ENCODE data around the gene MECP2.

Gene MECP2

DNA sequence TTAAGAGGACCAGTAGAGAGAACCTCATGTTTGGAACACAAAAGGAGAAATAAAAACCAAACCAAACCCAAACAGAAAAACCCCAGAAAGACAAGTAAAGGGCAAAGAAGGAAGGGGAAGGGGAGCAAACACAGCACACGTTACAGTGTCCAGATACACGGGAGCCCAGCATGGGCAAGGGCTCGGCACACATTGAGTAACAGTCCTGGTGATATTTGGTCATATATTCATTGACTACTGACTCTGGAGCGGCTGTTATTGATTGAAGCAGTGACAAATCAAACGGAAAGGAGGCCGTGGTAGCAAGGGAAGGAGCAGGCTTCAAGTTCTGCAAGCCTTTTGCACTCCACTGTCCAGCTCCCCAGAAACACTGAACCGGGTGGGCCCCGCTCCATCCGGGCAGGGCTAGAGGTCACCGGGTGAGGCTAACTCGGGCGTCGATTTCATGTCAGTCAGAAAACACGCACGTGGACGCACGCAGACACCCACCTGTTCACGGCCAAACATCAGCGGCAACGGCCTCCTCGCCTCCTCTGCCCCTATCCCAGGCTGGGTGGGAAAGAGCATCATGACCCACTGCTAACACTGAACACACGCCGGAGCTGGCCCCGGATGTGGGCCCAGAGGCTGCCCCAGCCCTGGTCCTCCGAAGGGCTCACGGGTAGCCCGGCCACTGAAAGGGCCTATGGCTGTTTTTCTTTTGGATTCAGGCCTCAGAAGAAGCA, 74.1 kb downstream of the MECP2 start:
- in situ Hi-C loops (cut with MboI; ENCODE audit: low sequenced_read_pairs, unreplicated experiment), result loop anchor here (25.0 kb wide), 1 partner anchor 514 kb away; the partner anchor contains the start of genes G6PD and IKBKG
- no peak for DNase-seq (ENCODE audit: low spot score)
- TF ChIP-seq, protein P1, sequence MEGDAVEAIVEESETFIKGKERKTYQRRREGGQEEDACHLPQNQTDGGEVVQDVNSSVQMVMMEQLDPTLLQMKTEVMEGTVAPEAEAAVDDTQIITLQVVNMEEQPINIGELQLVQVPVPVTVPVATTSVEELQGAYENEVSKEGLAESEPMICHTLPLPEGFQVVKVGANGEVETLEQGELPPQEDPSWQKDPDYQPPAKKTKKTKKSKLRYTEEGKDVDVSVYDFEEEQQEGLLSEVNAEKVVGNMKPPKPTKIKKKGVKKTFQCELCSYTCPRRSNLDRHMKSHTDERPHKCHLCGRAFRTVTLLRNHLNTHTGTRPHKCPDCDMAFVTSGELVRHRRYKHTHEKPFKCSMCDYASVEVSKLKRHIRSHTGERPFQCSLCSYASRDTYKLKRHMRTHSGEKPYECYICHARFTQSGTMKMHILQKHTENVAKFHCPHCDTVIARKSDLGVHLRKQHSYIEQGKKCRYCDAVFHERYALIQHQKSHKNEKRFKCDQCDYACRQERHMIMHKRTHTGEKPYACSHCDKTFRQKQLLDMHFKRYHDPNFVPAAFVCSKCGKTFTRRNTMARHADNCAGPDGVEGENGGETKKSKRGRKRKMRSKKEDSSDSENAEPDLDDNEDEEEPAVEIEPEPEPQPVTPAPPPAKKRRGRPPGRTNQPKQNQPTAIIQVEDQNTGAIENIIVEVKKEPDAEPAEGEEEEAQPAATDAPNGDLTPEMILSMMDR (IDR thresholded peaks at IDR 0.05; ENCODE audit: borderline replicate concordance, control extremely low read depth, extremely low read depth, insufficient read depth, missing control alignments), result no peak

- in situ Hi-C loops (cut with MboI; ENCODE audit: low sequenced_read_pairs, unreplicated experiment), result loop anchor here (25.0 kb wide), 1 partner anchor 515 kb away; the partner anchor contains the start of genes G6PD and IKBKG
- TF ChIP-seq, protein P1 (IDR thresholded peaks at IDR 0.05; ENCODE audit: borderline replicate concordance, control extremely low read depth, extremely low read depth, insufficient read depth, missing control alignments), result no peak
- no peak for DNase-seq (ENCODE audit: low spot score)
Measured at GRCh38 chrX:154022108-154022507, 75.4 kb downstream of the MECP2 start.

DNA sequence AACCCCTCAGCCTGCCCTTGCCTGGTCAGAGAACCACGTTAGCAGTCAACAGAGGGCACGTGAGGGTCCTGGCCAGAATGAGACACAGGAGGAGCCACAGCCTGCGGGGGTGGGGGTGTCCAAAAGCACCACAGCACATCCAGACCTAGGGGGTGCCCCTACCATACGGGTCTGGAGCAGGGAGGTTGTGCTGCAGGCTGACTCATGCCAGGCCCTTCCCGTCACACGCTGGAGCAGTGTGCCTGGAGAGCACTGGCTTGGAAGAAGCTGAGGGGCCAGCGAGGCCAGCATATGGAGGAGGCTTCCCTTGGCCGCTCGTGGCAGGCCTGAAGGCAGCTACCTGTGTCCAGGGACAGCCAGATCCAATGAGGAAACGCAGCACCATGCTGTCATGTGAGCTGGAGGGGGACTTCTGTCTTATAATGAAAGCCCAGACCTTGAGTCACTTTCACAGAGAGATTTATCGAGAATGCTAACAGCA, 76.3 kb downstream of the MECP2 start:
- no peak for DNase-seq (ENCODE audit: low spot score)
- TF ChIP-seq, protein P1 (IDR thresholded peaks at IDR 0.05; ENCODE audit: borderline replicate concordance, control extremely low read depth, extremely low read depth, insufficient read depth, missing control alignments), result no peak
- in situ Hi-C loops (cut with MboI; ENCODE audit: low sequenced_read_pairs, unreplicated experiment), result loop anchor here (25.0 kb wide), 1 partner anchor 516 kb away; the partner anchor contains the start of genes G6PD and IKBKG

GRCh38 chrX:154020536-154021115, 76.9 kb downstream of the MECP2 start:
- DNase-seq (ENCODE audit: low spot score), result no peak
- TF ChIP-seq, protein P1 (IDR thresholded peaks at IDR 0.05; ENCODE audit: borderline replicate concordance, control extremely low read depth, extremely low read depth, insufficient read depth, missing control alignments), result no peak
- in situ Hi-C loops (cut with MboI; ENCODE audit: low sequenced_read_pairs, unreplicated experiment), result loop anchor here (25.0 kb wide), 1 partner anchor 517 kb away; the partner anchor contains the start of genes G6PD and IKBKG

DNA sequence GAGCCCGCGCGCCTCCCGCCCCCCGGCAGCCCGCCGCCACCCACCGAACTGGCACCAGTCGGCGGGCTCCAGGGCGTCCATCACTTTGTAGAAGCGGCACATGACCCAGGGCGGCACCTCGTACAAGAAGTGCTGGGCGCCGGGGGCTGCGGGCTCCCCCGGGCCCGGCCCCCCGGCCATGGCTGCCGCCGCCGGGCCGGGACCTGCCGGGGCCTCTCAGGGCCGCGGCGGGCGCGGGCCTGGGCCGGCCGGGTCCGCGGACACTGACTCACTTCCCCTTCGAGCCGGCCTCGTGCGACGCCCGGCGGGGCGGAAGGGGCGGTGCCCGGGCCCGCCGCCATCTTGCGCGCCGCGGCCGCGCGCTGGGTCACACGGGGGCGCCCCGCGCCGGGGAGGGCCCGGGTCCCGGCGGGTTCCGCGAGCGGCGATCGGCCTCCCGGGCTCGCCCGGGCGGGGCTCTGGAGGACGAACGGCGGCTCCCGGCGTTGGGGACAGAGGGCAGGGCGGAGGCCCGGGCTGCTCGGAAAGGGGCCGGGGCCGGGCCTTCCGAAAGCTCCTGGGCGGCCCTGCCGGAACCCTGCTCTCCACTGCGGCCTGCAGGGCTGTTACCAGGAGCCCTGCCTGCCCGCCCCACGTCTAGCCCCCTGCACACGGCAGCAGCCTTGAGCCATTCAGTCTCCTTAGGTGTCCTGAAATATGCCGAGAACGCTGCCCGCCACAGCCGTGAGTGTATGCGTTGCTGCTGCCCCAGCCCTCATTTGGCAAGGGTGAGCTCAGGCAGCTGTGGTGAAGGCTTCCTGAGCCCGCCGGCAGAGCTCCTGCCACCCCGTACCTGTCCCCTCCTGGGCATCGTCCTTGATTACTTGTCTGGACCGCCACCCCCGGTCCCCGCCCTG, 77.6 kb downstream of the MECP2 start, which contains the start of gene IRAK1:
IRAK1 (minus strand) TSS at position 270 of the 896 bp plus-strand sequence; CDS start at position 180, 90 bp downstream.
- peak; percentile 85 for DNase-seq (ENCODE audit: low spot score)
- in situ Hi-C loops (cut with MboI; ENCODE audit: low sequenced_read_pairs, unreplicated experiment), result loop anchor here (25.0 kb wide), 1 partner anchor 517 kb away; the partner anchor contains the start of genes G6PD and IKBKG
- TF ChIP-seq, protein P1 (IDR thresholded peaks at IDR 0.05; ENCODE audit: borderline replicate concordance, control extremely low read depth, extremely low read depth, insufficient read depth, missing control alignments), result no peak

All from GM13976 (cell line).